Muscle layer of colon (tissue), 2 donors: ENCODE measurements around the gene CNDP1.
A peak's percentile ranks its signal among the peaks of the same experiment; 100 is the strongest.

ENCODE experiments used
- H3K27ac ChIP-seq: one replicate; pipeline ENCODE4 v1.7.0; 2013; ENCODE audit warnings: low read depth, mild to moderate bottlenecking, low read length, moderate library complexity
- H3K27me3 ChIP-seq, 2 donors: one replicate each; pipeline ENCODE4 v1.7.0; 2013; ENCODE audit warnings: low read length in 2 of 2, mild to moderate bottlenecking in 2 of 2; ENCODE audit not compliant: insufficient read depth in 2 of 2, control insufficient read depth in 1 of 2
- H3K36me3 ChIP-seq: one replicate; pipeline ENCODE4 v1.7.0; 2013; ENCODE audit warnings: mild to moderate bottlenecking, low read length; ENCODE audit not compliant: insufficient read depth
- H3K4me1 ChIP-seq: one replicate; pipeline ENCODE4 v1.7.0; 2013; ENCODE audit warnings: mild to moderate bottlenecking, low read length; ENCODE audit not compliant: insufficient read depth
- H3K4me3 ChIP-seq, 2 donors: one replicate each; pipeline ENCODE4 v1.7.0; 2013; ENCODE audit warnings: low read length in 2 of 2, low read depth in 1 of 2, mild to moderate bottlenecking in 1 of 2, moderate library complexity in 1 of 2
- H3K9ac ChIP-seq: one replicate; pipeline ENCODE4 v1.7.0; 2013; ENCODE audit warnings: low read length
- H3K9me3 ChIP-seq: one replicate; pipeline ENCODE4 v1.7.0; 2013; ENCODE audit warnings: mild to moderate bottlenecking, low read length
- donor health status: abdominal sarcoma.
- donor health status: Adenocarcinoma of cecum.

CNDP1 gene

DNA sequence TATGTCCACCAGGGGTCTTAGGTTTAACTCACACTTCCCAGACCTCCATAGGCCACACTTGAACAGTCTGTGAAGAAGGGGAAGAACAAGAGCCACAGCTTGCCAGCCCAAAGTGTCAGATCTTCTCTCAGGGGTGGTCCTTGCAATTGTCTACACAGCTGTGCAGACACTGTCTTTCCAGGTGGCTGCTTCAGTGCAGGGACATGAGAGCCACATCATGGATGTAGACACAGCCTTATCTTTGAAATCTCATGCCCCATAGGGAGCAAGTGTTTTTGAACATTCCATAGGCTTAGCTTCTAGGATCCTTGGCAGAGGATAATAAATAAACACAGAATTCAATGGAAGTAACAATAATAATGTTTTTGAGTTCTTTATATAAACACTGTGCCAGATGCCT is 70.1 kb downstream of the CNDP1 start:
- H3K27ac ChIP-seq = no peak overlapping the region
- no peak overlapping the region for H3K4me3 ChIP-seq
- no peaks in the 10 kb centered on the region for H3K36me3 ChIP-seq
- no peaks in the 10 kb centered on the region for H3K27me3 ChIP-seq
- H3K4me1 ChIP-seq = peaks cover 6% of the 10 kb centered on the region
- H3K9me3 ChIP-seq = no peaks in the 10 kb centered on the region
- no peak overlapping the region for H3K9ac ChIP-seq

- Histone ChIP-seq H3K9ac (no peak overlapping the region), H3K4me3 (no peak overlapping the region), H3K27me3 (no peaks in the 10 kb centered on the region), H3K36me3 (no peaks in the 10 kb centered on the region), H3K4me1 (peaks cover 6% of the 10 kb centered on the region), H3K27ac (no peak overlapping the region), H3K9me3 (no peaks in the 10 kb centered on the region)
Observed at GRCh38 chr18:74604774-74605173, 70.5 kb downstream of the CNDP1 start.

GRCh38 chr18:74608681-74609080 is 74.4 kb downstream of the CNDP1 start:
- Histone ChIP-seq H3K36me3 (no peaks in the 10 kb centered on the region), H3K27ac (no peak overlapping the region)

DNA sequence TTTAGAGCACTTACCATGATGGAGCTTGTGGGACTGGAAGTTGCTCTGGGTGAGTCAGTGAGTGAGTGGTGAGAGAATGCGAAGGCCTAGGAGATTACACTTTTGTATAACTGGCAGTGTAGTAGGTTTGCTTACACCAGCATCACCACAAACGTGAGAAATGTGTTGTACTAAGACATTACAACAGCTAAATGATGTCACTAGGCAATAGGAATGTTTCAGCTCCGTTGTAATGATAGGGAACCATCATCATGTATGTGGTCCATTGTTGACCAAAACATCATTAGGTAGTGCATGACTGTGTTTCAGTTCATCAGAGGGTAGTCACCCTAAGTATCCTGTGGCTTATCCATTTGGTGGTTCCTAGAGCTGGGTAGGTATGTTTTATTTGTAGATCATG is 75.2 kb downstream of the CNDP1 start:
- no peak overlapping the region for H3K4me3 ChIP-seq
- H3K4me1 ChIP-seq = peaks cover 6% of the 10 kb centered on the region
- no peaks in the 10 kb centered on the region for H3K27me3 ChIP-seq
- H3K9me3 ChIP-seq = no peaks in the 10 kb centered on the region
- no peak overlapping the region for H3K9ac ChIP-seq
- H3K27ac ChIP-seq = no peak overlapping the region
- no peaks in the 10 kb centered on the region for H3K36me3 ChIP-seq

More at GRCh38 chr18:74608681-74609080, 74.4 kb downstream of the CNDP1 start:
- H3K9ac ChIP-seq = no peak overlapping the region
- H3K9me3 ChIP-seq = no peaks in the 10 kb centered on the region
- H3K4me1 ChIP-seq = peaks cover 6% of the 10 kb centered on the region
- no peaks in the 10 kb centered on the region for H3K27me3 ChIP-seq
- H3K4me3 ChIP-seq = no peak overlapping the region

GRCh38 chr18:74610051-74610615 is 75.8 kb downstream of the CNDP1 start:
- no peak overlapping the region for H3K27ac ChIP-seq
- no peak overlapping the region for H3K9ac ChIP-seq
- no peaks in the 10 kb centered on the region for H3K36me3 ChIP-seq
- no peaks in the 10 kb centered on the region for H3K9me3 ChIP-seq
- no peak overlapping the region for H3K4me3 ChIP-seq
- no peaks in the 10 kb centered on the region for H3K27me3 ChIP-seq
- no peaks in the 10 kb centered on the region for H3K4me1 ChIP-seq

GRCh38 chr18:74610860-74611259 is 76.6 kb downstream of the CNDP1 start:
- H3K9me3 ChIP-seq = no peaks in the 10 kb centered on the region
- H3K36me3 ChIP-seq = no peaks in the 10 kb centered on the region
- no peaks in the 10 kb centered on the region for H3K4me1 ChIP-seq
- H3K9ac ChIP-seq = no peak overlapping the region
- H3K4me3 ChIP-seq = no peak overlapping the region
- H3K27ac ChIP-seq = no peak overlapping the region
- H3K27me3 ChIP-seq = no peaks in the 10 kb centered on the region

- Histone ChIP-seq H3K4me3 (no peak overlapping the region), H3K9me3 (no peaks in the 10 kb centered on the region), H3K4me1 (no peaks in the 10 kb centered on the region), H3K27ac (no peak overlapping the region), H3K27me3 (no peaks in the 10 kb centered on the region), H3K36me3 (no peaks in the 10 kb centered on the region), H3K9ac (no peak overlapping the region)
Observed at GRCh38 chr18:74611765-74612164, 77.5 kb downstream of the CNDP1 start.

DNA sequence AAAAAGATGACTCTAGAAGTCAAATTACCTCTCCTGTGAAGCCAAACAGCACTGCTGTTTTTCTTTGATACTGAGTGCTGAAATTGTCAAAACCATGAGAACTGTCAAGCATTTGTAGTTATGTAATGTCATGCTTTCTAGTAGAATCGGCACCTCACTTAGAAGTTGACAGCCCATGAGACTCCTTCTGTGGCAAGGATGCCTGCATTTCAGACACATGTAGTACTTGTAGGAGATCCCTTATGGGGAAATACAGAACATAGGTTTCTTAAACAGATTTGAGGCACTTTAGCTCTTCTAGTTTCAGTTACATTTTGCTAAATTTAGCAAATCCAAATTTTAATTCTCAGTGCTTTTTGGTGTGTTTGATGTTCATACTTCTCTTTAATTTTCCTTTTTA is 79.1 kb downstream of the CNDP1 start:
- Histone ChIP-seq H3K36me3 (no peaks in the 10 kb centered on the region), H3K4me3 (no peak overlapping the region), H3K27ac (no peak overlapping the region), H3K4me1 (no peaks in the 10 kb centered on the region), H3K9me3 (no peaks in the 10 kb centered on the region), H3K27me3 (no peaks in the 10 kb centered on the region), H3K9ac (no peak overlapping the region)

DNA sequence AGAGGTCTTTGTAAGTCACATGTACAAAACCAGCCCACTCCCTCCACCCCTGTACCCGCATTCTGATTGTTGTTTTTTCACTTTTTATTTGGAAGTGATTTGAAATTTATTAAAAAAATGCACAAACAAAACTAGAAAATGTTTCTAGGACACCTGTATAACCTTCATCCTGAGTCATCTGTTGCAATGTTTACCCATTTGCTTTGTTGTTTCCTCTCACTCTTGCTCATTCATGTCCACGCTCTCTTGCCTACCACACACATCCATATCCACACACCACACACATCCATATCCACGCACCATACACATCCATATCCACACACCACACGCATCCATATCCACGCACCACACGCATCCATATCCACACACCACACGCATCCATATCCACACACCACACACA is 82.2 kb downstream of the CNDP1 start:
- H3K4me1 ChIP-seq = peaks cover 10% of the 10 kb centered on the region
- H3K36me3 ChIP-seq = no peaks in the 10 kb centered on the region
- H3K27ac ChIP-seq = no peak overlapping the region
- H3K9me3 ChIP-seq = no peaks in the 10 kb centered on the region
- H3K9ac ChIP-seq = no peak overlapping the region
- no peaks in the 10 kb centered on the region for H3K27me3 ChIP-seq
- no peak overlapping the region for H3K4me3 ChIP-seq

- Histone ChIP-seq H3K4me3 (no peak overlapping the region), H3K4me1 (peaks cover 10% of the 10 kb centered on the region), H3K27ac (no peak overlapping the region), H3K36me3 (no peaks in the 10 kb centered on the region), H3K9me3 (no peaks in the 10 kb centered on the region), H3K9ac (no peak overlapping the region), H3K27me3 (no peaks in the 10 kb centered on the region)
Observed at GRCh38 chr18:74617486-74617885, 83.2 kb downstream of the CNDP1 start.

DNA sequence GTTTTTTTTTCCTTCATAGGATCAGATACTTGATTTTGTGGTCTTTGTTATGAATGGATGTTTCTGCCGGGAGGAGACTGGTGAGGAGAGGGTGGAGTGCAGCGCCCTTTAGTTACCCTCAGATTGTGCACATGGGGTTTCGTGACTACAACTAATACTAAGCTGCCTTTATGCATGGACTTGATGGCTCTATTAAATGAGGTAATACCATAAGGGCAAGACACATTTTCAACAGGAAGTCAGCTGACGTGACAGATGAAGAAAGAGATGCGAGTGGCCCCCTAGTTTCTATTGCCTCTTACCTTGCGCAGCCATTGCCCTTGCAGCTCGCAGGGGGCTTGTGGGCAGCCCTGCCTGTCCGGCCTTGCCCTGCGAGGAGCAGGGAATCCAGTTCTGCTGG is 87.8 kb downstream of the CNDP1 start:
- no peak overlapping the region for H3K4me3 ChIP-seq
- no peaks in the 10 kb centered on the region for H3K27me3 ChIP-seq
- peaks cover 19% of the 10 kb centered on the region for H3K4me1 ChIP-seq
- H3K9me3 ChIP-seq = no peaks in the 10 kb centered on the region
- H3K27ac ChIP-seq = no peak overlapping the region
- H3K36me3 ChIP-seq = no peaks in the 10 kb centered on the region
- H3K9ac ChIP-seq = no peak overlapping the region

DNA sequence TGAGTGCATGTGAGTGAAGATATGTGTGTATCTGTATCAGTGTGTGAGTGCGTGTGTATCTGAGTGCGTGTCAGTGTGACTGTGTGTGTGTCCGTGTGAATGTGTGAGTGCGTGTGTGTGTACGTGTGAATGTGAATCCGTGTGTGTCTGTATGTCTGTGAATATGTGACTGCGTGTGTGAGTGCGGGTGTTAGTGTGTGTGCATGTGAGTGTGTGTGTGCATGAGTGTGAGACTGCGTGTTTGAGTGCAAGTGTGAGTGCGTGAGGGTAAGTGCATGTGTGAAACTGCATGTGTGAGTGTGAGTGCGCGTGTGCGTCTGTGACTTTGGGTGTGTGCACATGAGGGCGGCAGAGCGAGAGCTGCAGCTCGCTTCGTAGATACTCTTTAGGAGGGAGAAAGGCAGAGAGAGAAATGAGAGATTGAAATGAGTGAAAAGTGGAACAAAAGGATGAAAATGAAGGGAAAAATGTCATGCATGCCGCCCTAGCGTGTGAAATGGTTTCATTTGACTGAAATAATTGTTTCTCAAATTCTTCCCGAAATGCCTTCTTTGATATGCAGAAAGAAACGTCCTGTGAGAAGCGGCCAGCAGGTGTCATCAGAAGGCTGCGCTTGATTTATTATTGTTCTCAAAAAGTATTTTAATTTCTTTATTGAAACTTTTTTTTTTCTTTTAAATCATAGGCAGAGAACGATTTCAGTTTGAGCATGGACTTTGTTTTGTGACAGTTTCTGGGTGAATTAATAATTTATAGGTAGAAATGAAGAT is 88.9 kb downstream of the CNDP1 start:
- H3K9me3 ChIP-seq = no peaks in the 10 kb centered on the region
- no peaks in the 10 kb centered on the region for H3K36me3 ChIP-seq
- H3K4me3 ChIP-seq = no peak overlapping the region
- H3K4me1 ChIP-seq = peaks cover 19% of the 10 kb centered on the region
- H3K27ac ChIP-seq = peak overlapping the region; percentile 32
- H3K27me3 ChIP-seq = no peaks in the 10 kb centered on the region
- no peak overlapping the region for H3K9ac ChIP-seq
